ENCODE measurements around the gene STUB1.

The STUB1 gene

GRCh38 chr16:685967-686366 lies 5.8 kb downstream of the STUB1 start:
- TF ChIP-seq CTCF (IDR thresholded peaks at IDR 0.05) = peak; percentile 65

DNA sequence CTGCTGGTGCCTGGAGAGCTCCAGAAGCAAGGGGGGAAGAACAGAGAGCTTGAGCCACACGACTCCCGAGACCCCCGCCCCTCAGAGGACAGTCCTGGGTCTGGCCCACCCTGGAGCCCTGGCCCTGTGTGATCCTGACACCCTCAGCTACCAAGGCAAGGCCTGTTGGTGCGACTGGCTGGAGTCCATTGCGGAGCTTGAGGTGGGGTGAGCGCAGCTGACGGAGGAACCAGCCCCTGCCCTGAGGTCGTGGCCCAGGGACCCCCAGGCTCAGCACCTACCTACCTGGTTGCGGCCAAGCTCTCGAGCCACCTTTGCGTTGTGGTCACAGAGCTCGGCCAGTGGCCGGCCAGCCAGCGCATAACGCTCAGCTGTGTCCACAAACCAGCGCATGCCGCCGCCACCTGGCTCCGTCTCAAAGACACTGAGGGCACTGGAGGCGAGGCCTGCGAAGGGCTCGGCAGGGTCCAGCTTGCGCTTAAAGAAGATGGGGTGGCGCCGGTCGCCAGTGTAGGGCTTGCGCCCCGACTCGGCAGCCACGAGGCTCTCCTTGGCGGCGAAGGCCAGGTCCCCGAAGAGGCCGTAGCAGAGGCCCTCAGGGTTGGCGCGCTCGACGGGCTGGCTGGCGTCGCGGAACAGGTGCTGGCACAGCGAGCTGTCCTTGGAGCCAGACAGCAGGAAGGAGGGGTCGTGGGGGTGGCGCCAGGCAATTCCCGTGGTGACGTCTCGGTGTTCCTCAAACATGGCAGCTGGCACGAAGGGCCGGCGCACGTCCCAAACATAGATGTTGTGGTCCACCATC lies 6.5 kb downstream of the STUB1 start:
- no peak for TF ChIP-seq CTCF (IDR thresholded peaks at IDR 0.05)

- no peak for TF ChIP-seq CTCF (IDR thresholded peaks at IDR 0.05)
Measured at GRCh38 chr16:687499-687898, 7.3 kb downstream of the STUB1 start.

DNA sequence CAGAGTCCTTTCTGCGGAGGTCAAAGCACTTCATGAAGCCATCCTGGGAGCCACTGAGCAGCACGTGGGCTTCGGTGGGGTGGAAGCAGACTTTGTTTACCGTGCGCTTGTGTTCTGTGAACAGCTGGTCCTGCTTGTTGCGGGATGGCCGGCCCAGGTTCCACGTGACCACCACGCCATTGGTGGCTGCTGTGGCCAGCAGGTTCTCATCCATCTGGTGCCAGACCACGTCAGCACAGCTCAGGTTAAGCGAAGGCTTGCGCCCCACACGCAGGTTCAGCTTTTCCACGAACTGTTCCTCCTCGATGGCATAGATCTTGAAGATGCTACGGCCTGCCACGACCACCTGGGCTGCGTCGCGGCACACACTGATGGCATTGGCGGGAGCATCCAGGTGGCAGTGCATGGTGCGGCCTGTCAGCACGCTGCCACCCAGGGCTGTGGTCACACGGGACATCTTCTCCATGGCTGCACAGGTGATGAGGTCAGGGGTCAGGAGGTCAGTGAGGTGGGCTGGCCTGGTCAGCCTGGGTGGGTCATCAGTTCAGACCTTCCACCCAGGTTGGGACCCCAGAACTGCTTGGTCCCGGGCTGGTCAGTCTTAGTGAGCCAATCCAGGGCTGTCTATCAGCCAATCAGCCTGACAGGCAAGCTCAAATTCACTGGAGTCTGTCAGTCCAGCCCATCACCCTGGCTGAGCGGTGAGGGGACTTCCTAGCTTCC lies 9.1 kb downstream of the STUB1 start:
- TF ChIP-seq CTCF (IDR thresholded peaks at IDR 0.05) = no peak

GRCh38 chr16:692356-693108 lies 12.3 kb downstream of the STUB1 start:
- no peak for TF ChIP-seq CTCF (IDR thresholded peaks at IDR 0.05)

DNA sequence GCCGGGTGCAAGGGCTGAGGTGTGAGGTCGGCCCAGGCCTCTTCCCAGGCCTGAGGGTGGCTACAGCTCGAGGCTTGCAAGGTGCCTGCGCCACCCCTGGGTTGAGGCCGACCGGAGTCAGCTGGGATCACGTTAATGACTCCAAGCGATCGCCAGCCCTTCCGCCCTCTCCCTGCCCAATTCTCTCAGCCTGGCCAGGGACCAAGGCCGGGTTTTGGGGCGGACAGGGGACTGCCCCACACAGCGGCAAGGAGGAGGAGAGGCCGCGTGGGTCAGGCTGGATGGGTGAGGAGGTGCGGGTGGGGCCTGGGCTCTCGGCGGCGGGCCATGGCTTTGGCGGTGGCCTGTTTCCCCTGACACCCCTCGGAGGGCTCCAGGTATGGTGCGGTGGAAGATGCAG lies 13.2 kb downstream of the STUB1 start:
- no peak for TF ChIP-seq CTCF (IDR thresholded peaks at IDR 0.05)

DNA sequence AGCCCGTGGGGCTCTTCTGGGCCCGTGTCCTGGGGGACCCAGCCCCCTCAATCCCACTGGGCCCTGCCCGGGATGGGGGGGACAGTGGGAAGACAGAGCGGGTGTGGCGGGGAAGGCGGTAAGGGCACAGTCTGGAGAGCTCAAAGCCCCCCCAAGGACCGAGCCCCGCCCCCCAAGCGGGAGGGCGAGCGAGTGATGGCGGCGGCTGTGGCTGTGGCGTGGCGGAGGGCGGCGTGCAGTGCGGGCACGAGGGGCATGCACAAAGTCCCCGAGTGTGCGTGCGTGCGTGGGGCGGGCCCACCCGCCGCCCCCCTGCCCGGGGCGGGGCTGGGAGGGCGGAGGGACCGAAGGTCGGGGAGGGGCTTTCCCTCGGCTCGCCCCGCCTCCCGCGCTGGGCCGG lies 13.6 kb downstream of the STUB1 start:
- no peak for TF ChIP-seq CTCF (IDR thresholded peaks at IDR 0.05)

All from LNCAP (cell line).